HG03432 (cell line): ENCODE measurements around the gene NES.

ENCODE experiments used
- ATAC-seq: cut with Tn5 transposase; IDR thresholded peaks from one replicate; pipeline ENCODE4 v1.9.1; 2021; ENCODE audit warnings: mild to moderate bottlenecking, moderate library complexity; ENCODE audit not compliant: unreplicated experiment

Gene NES

GRCh38 chr1:156681196-156681960 is 4.2 kb upstream of the NES start:
- no peak for ATAC-seq

GRCh38 chr1:156680056-156680455 is 2.8 kb upstream of the NES start:
- no peak for ATAC-seq

GRCh38 chr1:156677616-156678596 is 699 bp upstream of the NES start:
- no peak for ATAC-seq

- no peak for ATAC-seq
Measured at GRCh38 chr1:156676114-156676819, 940 bp downstream of the NES start.

- no peak for ATAC-seq
Measured at GRCh38 chr1:156675210-156676113, 1.7 kb downstream of the NES start.

GRCh38 chr1:156673387-156674121 is 3.7 kb downstream of the NES start:
- ATAC-seq, result no peak

- no peak for ATAC-seq
Measured at GRCh38 chr1:156671804-156672203, 5.4 kb downstream of the NES start.

- ATAC-seq, result no peak
Measured at GRCh38 chr1:156670791-156671190, 6.4 kb downstream of the NES start.

- ATAC-seq, result no peak
Measured at GRCh38 chr1:156670359-156670758, 6.8 kb downstream of the NES start.

GRCh38 chr1:156669794-156670193 is 7.4 kb downstream of the NES start:
- no peak for ATAC-seq

GRCh38 chr1:156668801-156669637 is 8.2 kb downstream of the NES start:
- no peak for ATAC-seq

- no peak for ATAC-seq
Measured at GRCh38 chr1:156667968-156668709, 9.1 kb downstream of the NES start.

- ATAC-seq, result no peak
Measured at GRCh38 chr1:156667610-156667967, 9.6 kb downstream of the NES start.

GRCh38 chr1:156666862-156667609 is 10.2 kb downstream of the NES start:
- ATAC-seq, result no peak

- ATAC-seq, result no peak
Measured at GRCh38 chr1:156665539-156665938, 11.7 kb downstream of the NES start.

GRCh38 chr1:156664767-156665411 is 12.3 kb downstream of the NES start:
- ATAC-seq, result no peak
